HG03196 (cell line): ENCODE data around the gene GNB1.
"Not testable (repeated sequence)": the region's sequence is repeated elsewhere in the genome, so short reads cannot be mapped to it uniquely, and the experiment has no call there.

Experiments used
- ATAC-seq: cut with Tn5 transposase; IDR thresholded peaks from one replicate; pipeline ENCODE4 v1.9.1; 2021; ENCODE audit not compliant: unreplicated experiment

The GNB1 gene

GRCh38 chr1:1861761-1862310 lies 29.1 kb downstream of the GNB1 start:
- not testable (repeated sequence) for ATAC-seq

- ATAC-seq: no peak
These were observed 29.6 kb downstream of the GNB1 start for GRCh38 chr1:1861339-1861730.

GRCh38 chr1:1859970-1860697 lies 30.8 kb downstream of the GNB1 start:
- not testable (repeated sequence) for ATAC-seq

GRCh38 chr1:1858382-1859086 lies 32.4 kb downstream of the GNB1 start:
- ATAC-seq: no peak

GRCh38 chr1:1857096-1857703 lies 33.7 kb downstream of the GNB1 start:
- ATAC-seq: no peak

GRCh38 chr1:1856161-1856560 lies 34.7 kb downstream of the GNB1 start:
- not testable (repeated sequence) for ATAC-seq

- no peak for ATAC-seq
These were observed 37.2 kb downstream of the GNB1 start for GRCh38 chr1:1853593-1854257.

- ATAC-seq: no peak
These were observed 38.1 kb downstream of the GNB1 start for GRCh38 chr1:1852619-1853414.

GRCh38 chr1:1847890-1848289 lies 43.0 kb downstream of the GNB1 start:
- no peak for ATAC-seq

GRCh38 chr1:1847061-1847850 lies 43.6 kb downstream of the GNB1 start:
- no peak for ATAC-seq

GRCh38 chr1:1846386-1846918 lies 44.4 kb downstream of the GNB1 start:
- no peak for ATAC-seq

- no peak for ATAC-seq
These were observed 48.3 kb downstream of the GNB1 start for GRCh38 chr1:1842360-1843146.

GRCh38 chr1:1841575-1841995 lies 49.3 kb downstream of the GNB1 start:
- ATAC-seq: no peak

GRCh38 chr1:1839311-1839965 lies 51.4 kb downstream of the GNB1 start:
- ATAC-seq: no peak

- ATAC-seq: no peak
These were observed 54.8 kb downstream of the GNB1 start for GRCh38 chr1:1836119-1836518.

- no peak for ATAC-seq
These were observed 55.3 kb downstream of the GNB1 start for GRCh38 chr1:1835546-1835945.

- ATAC-seq: peak; percentile 63
These were observed 57.0 kb downstream of the GNB1 start for GRCh38 chr1:1833916-1834325.

- ATAC-seq: no peak
These were observed 57.4 kb downstream of the GNB1 start for GRCh38 chr1:1833456-1833855.
